Epithelial cell of esophagus (primary cell): ENCODE results near the gene POLR1D.

Experiments
- DNase-seq: peaks from one replicate; pipeline ENCODE4 v3.0.0; 2010; ENCODE audit warnings: low read depth
- H3K4me3 ChIP-seq: 2 replicates; pipeline ENCODE4 v1.5.1; 2011; ENCODE audit warnings: mild to moderate bottlenecking, low read length, control low read depth
- CTCF ChIP-seq: IDR thresholded peaks from 2 replicates; pipeline ENCODE4 v1.5.1; 2011; ENCODE audit warnings: low read depth, mild to moderate bottlenecking, low read length, control low read depth, inconsistent platforms; ENCODE audit not compliant: insufficient read depth; ENCODE audit errors: missing control alignments

The POLR1D gene

GRCh38 chr13:27661017-27661416 is 39.3 kb downstream of the POLR1D start:
- DNase-seq = no peak
- TF ChIP-seq CTCF = no peak
- no peak overlapping the region for H3K4me3 ChIP-seq

GRCh38 chr13:27662738-27663470 is 41.2 kb downstream of the POLR1D start:
- DNase-seq = peak; percentile 59
- no peak overlapping the region for H3K4me3 ChIP-seq
- TF ChIP-seq CTCF = no peak

GRCh38 chr13:27663947-27664346 is 42.3 kb downstream of the POLR1D start:
- no peak for TF ChIP-seq CTCF
- no peak overlapping the region for H3K4me3 ChIP-seq
- peak; percentile 29 for DNase-seq

GRCh38 chr13:27665333-27665732 is 43.6 kb downstream of the POLR1D start:
- peak; percentile 52 for TF ChIP-seq CTCF
- H3K4me3 ChIP-seq = no peak overlapping the region
- peak; percentile 33 for DNase-seq

- no peak for TF ChIP-seq CTCF
- no peak for DNase-seq
- H3K4me3 ChIP-seq = no peak overlapping the region
Observed at GRCh38 chr13:27665761-27666160, 44.1 kb downstream of the POLR1D start.

- TF ChIP-seq CTCF = no peak
- DNase-seq = no peak
- H3K4me3 ChIP-seq = no peak overlapping the region
Observed at GRCh38 chr13:27666951-27667350, 45.3 kb downstream of the POLR1D start.

GRCh38 chr13:27667946-27668345 is 46.3 kb downstream of the POLR1D start:
- no peak for DNase-seq
- no peak for TF ChIP-seq CTCF
- H3K4me3 ChIP-seq = no peak overlapping the region
